Measurements from ENCODE around the gene NOLC1.

Gene NOLC1

GRCh38 chr10:102115775-102116174, 36.4 kb upstream of the NOLC1 start:
- no peak for TF ChIP-seq TAF1 (IDR thresholded peaks at IDR 0.05; ENCODE audit: borderline replicate concordance, low read depth, low read length)
- no peak for TF ChIP-seq POLR2A (IDR thresholded peaks at IDR 0.05; ENCODE audit: low read depth, low read length)
- no peak for TF ChIP-seq POLR2AphosphoS5 (IDR thresholded peaks at IDR 0.05; ENCODE audit: low read depth, low read length)
- FAIRE-seq: peak; percentile 65
- no peak for DNase-seq (ENCODE audit: insufficient read length)

GRCh38 chr10:102116656-102117055, 35.5 kb upstream of the NOLC1 start:
- FAIRE-seq: no peak
- TF ChIP-seq POLR2A (IDR thresholded peaks at IDR 0.05; ENCODE audit: low read depth, low read length) (no peak), TAF1 (IDR thresholded peaks at IDR 0.05; ENCODE audit: borderline replicate concordance, low read depth, low read length) (no peak), POLR2AphosphoS5 (IDR thresholded peaks at IDR 0.05; ENCODE audit: low read depth, low read length) (no peak)

GRCh38 chr10:102117391-102118159, 34.6 kb upstream of the NOLC1 start:
- peak; percentile 60 for FAIRE-seq

More at GRCh38 chr10:102116656-102117055, 35.5 kb upstream of the NOLC1 start:
- no peak for DNase-seq (ENCODE audit: insufficient read length)

GRCh38 chr10:102118867-102119266, 33.3 kb upstream of the NOLC1 start:
- FAIRE-seq (peak; percentile 50), DNase-seq (ENCODE audit: insufficient read length) (no peak)
- TF ChIP-seq POLR2A (IDR thresholded peaks at IDR 0.05; ENCODE audit: low read depth, low read length) (no peak), TAF1 (IDR thresholded peaks at IDR 0.05; ENCODE audit: borderline replicate concordance, low read depth, low read length) (no peak), POLR2AphosphoS5 (IDR thresholded peaks at IDR 0.05; ENCODE audit: low read depth, low read length) (no peak)

More at GRCh38 chr10:102117391-102118159, 34.6 kb upstream of the NOLC1 start:
- no peak for TF ChIP-seq POLR2AphosphoS5 (IDR thresholded peaks at IDR 0.05; ENCODE audit: low read depth, low read length)
- no peak for TF ChIP-seq TAF1 (IDR thresholded peaks at IDR 0.05; ENCODE audit: borderline replicate concordance, low read depth, low read length)
- TF ChIP-seq POLR2A (IDR thresholded peaks at IDR 0.05; ENCODE audit: low read depth, low read length): no peak
- no peak for DNase-seq (ENCODE audit: insufficient read length)

GRCh38 chr10:102119417-102120141, 32.6 kb upstream of the NOLC1 start:
- peak; percentile 52 for DNase-seq (ENCODE audit: insufficient read length)
- TF ChIP-seq POLR2A (IDR thresholded peaks at IDR 0.05; ENCODE audit: low read depth, low read length) (no peak), TAF1 (IDR thresholded peaks at IDR 0.05; ENCODE audit: borderline replicate concordance, low read depth, low read length) (no peak), POLR2AphosphoS5 (IDR thresholded peaks at IDR 0.05; ENCODE audit: low read depth, low read length) (no peak)
- peak; percentile 27 for FAIRE-seq

GRCh38 chr10:102120142-102120990, 31.8 kb upstream of the NOLC1 start, which contains the start of gene LDB1:
Gene LDB1, minus strand, starts transcription at chr10:102120368. Its CDS starts 258 bp downstream, at chr10:102120110.
- TF ChIP-seq TAF1 (IDR thresholded peaks at IDR 0.05; ENCODE audit: borderline replicate concordance, low read depth, low read length): no peak; the same call in 1 of the 2 replicates
- TF ChIP-seq POLR2A (IDR thresholded peaks at IDR 0.05; ENCODE audit: low read depth, low read length): peak; percentile 69; the same call in 1 of the 2 replicates
- TF ChIP-seq POLR2AphosphoS5 (IDR thresholded peaks at IDR 0.05; ENCODE audit: low read depth, low read length): peak; percentile 54; the same call in 1 of the 2 replicates
- DNase-seq (ENCODE audit: insufficient read length) (peak; percentile 79), FAIRE-seq (peak; percentile 98)

GRCh38 chr10:102120991-102121738, 31.0 kb upstream of the NOLC1 start:
- FAIRE-seq (no peak), DNase-seq (ENCODE audit: insufficient read length) (no peak)
- TF ChIP-seq TAF1 (IDR thresholded peaks at IDR 0.05; ENCODE audit: borderline replicate concordance, low read depth, low read length): no peak

GRCh38 chr10:102121739-102122372, 30.3 kb upstream of the NOLC1 start:
- TF ChIP-seq TAF1 (IDR thresholded peaks at IDR 0.05; ENCODE audit: borderline replicate concordance, low read depth, low read length) (no peak), POLR2A (IDR thresholded peaks at IDR 0.05; ENCODE audit: low read depth, low read length) (no peak), POLR2AphosphoS5 (IDR thresholded peaks at IDR 0.05; ENCODE audit: low read depth, low read length) (no peak)
- DNase-seq (ENCODE audit: insufficient read length) (no peak), FAIRE-seq (peak; percentile 48)

- no peak for DNase-seq (ENCODE audit: insufficient read length)
- no peak for FAIRE-seq
- no peak for TF ChIP-seq POLR2AphosphoS5 (IDR thresholded peaks at IDR 0.05; ENCODE audit: low read depth, low read length)
- no peak for TF ChIP-seq TAF1 (IDR thresholded peaks at IDR 0.05; ENCODE audit: borderline replicate concordance, low read depth, low read length)
- no peak for TF ChIP-seq POLR2A (IDR thresholded peaks at IDR 0.05; ENCODE audit: low read depth, low read length)
Observed at GRCh38 chr10:102122450-102122849, 29.7 kb upstream of the NOLC1 start.

GRCh38 chr10:102123223-102123622, 29.0 kb upstream of the NOLC1 start:
- TF ChIP-seq POLR2AphosphoS5 (IDR thresholded peaks at IDR 0.05; ENCODE audit: low read depth, low read length) (no peak), TAF1 (IDR thresholded peaks at IDR 0.05; ENCODE audit: borderline replicate concordance, low read depth, low read length) (no peak), POLR2A (IDR thresholded peaks at IDR 0.05; ENCODE audit: low read depth, low read length) (no peak)
- FAIRE-seq (no peak), DNase-seq (ENCODE audit: insufficient read length) (no peak)
